Activated naive CD8-positive, alpha-beta T cell treated with anti-CD3 and anti-CD28 coated beads, Interleukin-2, amount 50 U/mL, for 24 hours (primary cell): ENCODE data around the gene BOLA1.
"Not testable (repeated sequence)": the region's sequence is repeated elsewhere in the genome, so short reads cannot be mapped to it uniquely, and the experiment has no call there.

Source experiments
- ATAC-seq: fragments of 150-1000 bp; cut with Tn5 transposase; one replicate; pipeline ENCODE4 v1.10.0; 2021
- DNase-seq: peaks from one replicate; pipeline ENCODE4 v3.0.0; 2021
- H3K27ac Mint-ChIP-seq: one replicate; pipeline ENCODE4 v1.8.0; 2021; ENCODE audit warnings: mild to moderate bottlenecking, mixed read lengths
- H3K27me3 Mint-ChIP-seq: one replicate; pipeline ENCODE4 v1.8.0; 2021; ENCODE audit warnings: mixed read lengths
- H3K36me3 Mint-ChIP-seq: one replicate; pipeline ENCODE4 v1.8.0; 2021; ENCODE audit warnings: low read depth, mixed read lengths
- H3K4me1 Mint-ChIP-seq: one replicate; pipeline ENCODE4 v1.8.0; 2021; ENCODE audit warnings: mixed read lengths
- H3K4me3 Mint-ChIP-seq: one replicate; pipeline ENCODE4 v1.8.0; 2021; ENCODE audit warnings: mild to moderate bottlenecking, moderate library complexity, mixed read lengths
- H3K9me3 Mint-ChIP-seq: one replicate; pipeline ENCODE4 v1.8.0; 2021; ENCODE audit warnings: mixed read lengths

Gene BOLA1

GRCh38 chr1:149899460-149900284, at the start of gene BOLA1:
BOLA1 (plus strand) TSS chr1:149899568; CDS start chr1:149900060, 492 bp downstream.
- H3K27me3 Mint-ChIP-seq, result no peaks in the 10 kb centered on the region
- H3K4me1 Mint-ChIP-seq, result peaks cover 21% of the 10 kb centered on the region
- DNase-seq, result peak; percentile 84
- peak within 1 kb of the TSS; percentile 91 for H3K4me3 Mint-ChIP-seq
- peaks cover 9% of the 10 kb centered on the region for H3K9me3 Mint-ChIP-seq
- peak within 1 kb of the TSS; percentile 93 for H3K27ac Mint-ChIP-seq
- peaks cover 11% of the 10 kb centered on the region for H3K36me3 Mint-ChIP-seq
- ATAC-seq, result peak; percentile 99

GRCh38 chr1:149849947-149850360, 49.4 kb upstream of the BOLA1 start:
- Mint-ChIP-seq H3K27me3 (no peaks in the 10 kb centered on the region), H3K27ac (peak overlapping the region; percentile 94), H3K9me3 (no peaks in the 10 kb centered on the region), H3K4me1 (peaks cover 49% of the 10 kb centered on the region), H3K4me3 (peak overlapping the region; percentile 88), H3K36me3 (peaks cover 10% of the 10 kb centered on the region)
- ATAC-seq, result no peak
- no peak for DNase-seq

GRCh38 chr1:149850732-149851345, 48.5 kb upstream of the BOLA1 start:
- H3K27ac Mint-ChIP-seq, DNase-seq, H3K9me3 Mint-ChIP-seq, H3K36me3 Mint-ChIP-seq, H3K4me3 Mint-ChIP-seq, H3K27me3 Mint-ChIP-seq: not testable (repeated sequence)
- peaks cover 40% of the 10 kb centered on the region for H3K4me1 Mint-ChIP-seq
- ATAC-seq, result peak; percentile 60

- not testable (repeated sequence) for H3K4me3 Mint-ChIP-seq, H3K27me3 Mint-ChIP-seq, H3K36me3 Mint-ChIP-seq, DNase-seq, H3K9me3 Mint-ChIP-seq, H3K27ac Mint-ChIP-seq
- ATAC-seq, result peak; percentile 61
- peaks cover 33% of the 10 kb centered on the region for H3K4me1 Mint-ChIP-seq
Measured at GRCh38 chr1:149851585-149852213, 47.7 kb upstream of the BOLA1 start.

GRCh38 chr1:149852263-149852662, 47.1 kb upstream of the BOLA1 start:
- H3K9me3 Mint-ChIP-seq, H3K27ac Mint-ChIP-seq, H3K4me3 Mint-ChIP-seq, DNase-seq, H3K36me3 Mint-ChIP-seq, H3K27me3 Mint-ChIP-seq: not testable (repeated sequence)
- peaks cover 27% of the 10 kb centered on the region for H3K4me1 Mint-ChIP-seq
- peak; percentile 12 for ATAC-seq

GRCh38 chr1:149860271-149860670, 39.1 kb upstream of the BOLA1 start:
- not testable (repeated sequence) for H3K9me3 Mint-ChIP-seq, DNase-seq, H3K4me1 Mint-ChIP-seq, H3K27me3 Mint-ChIP-seq, H3K4me3 Mint-ChIP-seq, H3K27ac Mint-ChIP-seq, H3K36me3 Mint-ChIP-seq
- peak; percentile 24 for ATAC-seq

- not testable (repeated sequence) for H3K9me3 Mint-ChIP-seq, DNase-seq, H3K27ac Mint-ChIP-seq, H3K36me3 Mint-ChIP-seq, H3K4me1 Mint-ChIP-seq, H3K27me3 Mint-ChIP-seq, H3K4me3 Mint-ChIP-seq
- ATAC-seq, result peak; percentile 90
Measured at GRCh38 chr1:149860684-149861496, 38.5 kb upstream of the BOLA1 start.

GRCh38 chr1:149861497-149862054, 37.8 kb upstream of the BOLA1 start:
- not testable (repeated sequence) for H3K36me3 Mint-ChIP-seq, H3K27me3 Mint-ChIP-seq, ATAC-seq, H3K4me1 Mint-ChIP-seq, H3K9me3 Mint-ChIP-seq, H3K27ac Mint-ChIP-seq, DNase-seq, H3K4me3 Mint-ChIP-seq

- H3K36me3 Mint-ChIP-seq, DNase-seq, H3K4me3 Mint-ChIP-seq, H3K4me1 Mint-ChIP-seq, H3K27me3 Mint-ChIP-seq, H3K27ac Mint-ChIP-seq, ATAC-seq, H3K9me3 Mint-ChIP-seq: not testable (repeated sequence)
Measured at GRCh38 chr1:149866887-149867286, 32.5 kb upstream of the BOLA1 start.

GRCh38 chr1:149873060-149873459, 26.3 kb upstream of the BOLA1 start:
- not testable (repeated sequence) for H3K4me3 Mint-ChIP-seq, H3K4me1 Mint-ChIP-seq, H3K9me3 Mint-ChIP-seq, H3K27ac Mint-ChIP-seq, ATAC-seq, H3K27me3 Mint-ChIP-seq, DNase-seq, H3K36me3 Mint-ChIP-seq

GRCh38 chr1:149877211-149877946, 22.0 kb upstream of the BOLA1 start:
- H3K27me3 Mint-ChIP-seq, result no peaks in the 10 kb centered on the region
- H3K9me3 Mint-ChIP-seq, result no peaks in the 10 kb centered on the region
- no peak overlapping the region for H3K4me3 Mint-ChIP-seq
- no peak for ATAC-seq
- DNase-seq, result no peak
- peaks cover 22% of the 10 kb centered on the region for H3K4me1 Mint-ChIP-seq
- H3K27ac Mint-ChIP-seq, result no peak overlapping the region
- H3K36me3 Mint-ChIP-seq, result peaks cover 3% of the 10 kb centered on the region

- no peak for DNase-seq
- Mint-ChIP-seq H3K9me3 (no peaks in the 10 kb centered on the region), H3K4me1 (peaks cover 24% of the 10 kb centered on the region), H3K4me3 (no peak overlapping the region), H3K27me3 (no peaks in the 10 kb centered on the region), H3K36me3 (peaks cover 3% of the 10 kb centered on the region), H3K27ac (peak overlapping the region; percentile 73)
- no peak for ATAC-seq
Measured at GRCh38 chr1:149879556-149879955, 19.8 kb upstream of the BOLA1 start.

GRCh38 chr1:149881876-149882275, 17.5 kb upstream of the BOLA1 start:
- Mint-ChIP-seq H3K4me3 (no peak overlapping the region), H3K36me3 (peaks cover 3% of the 10 kb centered on the region), H3K4me1 (peaks cover 24% of the 10 kb centered on the region)

More at GRCh38 chr1:149881876-149882275, 17.5 kb upstream of the BOLA1 start:
- H3K9me3 Mint-ChIP-seq, result no peaks in the 10 kb centered on the region
- DNase-seq (no peak), ATAC-seq (no peak)
- no peaks in the 10 kb centered on the region for H3K27me3 Mint-ChIP-seq
- H3K27ac Mint-ChIP-seq, result no peak overlapping the region
